ENCODE data around the gene COMMD9.
"Not testable (repeated sequence)": the region's sequence is repeated elsewhere in the genome, so short reads cannot be mapped to it uniquely, and the experiment has no call there.

COMMD9 gene

GRCh38 chr11:36289226-36289852, at the start of gene COMMD9:
COMMD9 (minus strand) TSS chr11:36289424; CDS start chr11:36289412, 12 bp downstream.
- DNase-seq: peak; percentile 71

GRCh38 chr11:36333897-36334296, 44.7 kb upstream of the COMMD9 start:
- no peak for DNase-seq

- no peak for DNase-seq
These were observed 44.2 kb upstream of the COMMD9 start for GRCh38 chr11:36333468-36333867.

DNA sequence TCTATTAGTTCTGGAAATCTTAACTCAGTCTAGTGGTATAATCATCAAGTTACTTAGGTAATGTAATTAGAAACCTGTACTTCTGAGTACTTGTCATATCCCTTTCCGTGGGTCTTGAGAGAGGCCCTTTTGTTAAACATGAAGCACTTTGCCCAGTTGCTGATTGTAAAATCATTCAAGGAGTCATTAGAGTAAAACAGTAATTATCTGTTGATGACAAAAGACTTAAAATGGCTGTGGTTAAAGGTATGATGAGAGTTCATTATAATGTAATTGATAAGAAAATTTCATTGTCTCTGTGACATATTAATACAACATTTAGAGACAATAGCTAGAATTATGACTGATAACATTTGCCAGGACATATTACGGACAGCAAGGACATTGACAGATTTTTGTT, 41.2 kb upstream of the COMMD9 start:
- no peak for DNase-seq

GRCh38 chr11:36328966-36329673, 39.9 kb upstream of the COMMD9 start:
- DNase-seq: no peak

- DNase-seq: no peak
These were observed 37.5 kb upstream of the COMMD9 start for GRCh38 chr11:36326524-36327419.

GRCh38 chr11:36325403-36325802, 36.2 kb upstream of the COMMD9 start:
- not testable (repeated sequence) for DNase-seq

DNA sequence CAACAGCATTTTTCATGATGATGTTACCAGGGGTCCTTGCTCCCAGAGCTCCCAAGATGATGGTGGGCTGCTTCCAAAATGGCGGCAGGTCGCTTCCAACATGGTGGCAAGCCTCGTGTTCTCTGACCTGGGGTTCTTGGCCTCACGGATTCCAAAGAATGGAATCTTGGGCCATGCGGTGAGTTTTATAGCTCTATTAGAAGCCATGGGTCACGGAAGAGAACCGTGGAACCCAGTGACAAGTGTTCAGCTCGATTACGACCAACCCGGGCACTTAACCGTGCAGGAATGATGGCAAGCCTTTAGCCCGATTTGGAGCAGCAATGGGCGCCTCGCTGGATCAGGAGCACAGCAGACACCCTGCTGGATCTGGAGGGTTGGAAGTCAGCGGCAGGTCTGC, 35.7 kb upstream of the COMMD9 start:
- DNase-seq: not testable (repeated sequence)

DNA sequence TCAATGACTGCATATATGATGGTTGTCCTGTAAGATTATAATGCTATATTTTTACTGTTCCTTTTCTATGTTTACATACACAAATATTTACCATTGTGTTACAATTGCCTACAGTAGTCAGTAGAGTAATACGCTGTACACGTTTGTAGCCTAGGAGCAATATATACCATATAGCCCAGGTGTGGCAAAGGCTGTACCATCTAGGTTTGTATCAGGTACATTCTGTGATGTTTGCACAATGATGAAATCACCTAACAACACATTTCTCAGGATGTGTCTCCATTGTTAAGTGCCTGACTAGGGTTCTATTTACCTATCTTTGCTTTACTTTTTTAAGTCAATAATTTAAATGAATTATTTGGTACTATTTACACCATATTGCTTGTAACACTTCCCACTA, 28.8 kb upstream of the COMMD9 start:
- DNase-seq: no peak

DNA sequence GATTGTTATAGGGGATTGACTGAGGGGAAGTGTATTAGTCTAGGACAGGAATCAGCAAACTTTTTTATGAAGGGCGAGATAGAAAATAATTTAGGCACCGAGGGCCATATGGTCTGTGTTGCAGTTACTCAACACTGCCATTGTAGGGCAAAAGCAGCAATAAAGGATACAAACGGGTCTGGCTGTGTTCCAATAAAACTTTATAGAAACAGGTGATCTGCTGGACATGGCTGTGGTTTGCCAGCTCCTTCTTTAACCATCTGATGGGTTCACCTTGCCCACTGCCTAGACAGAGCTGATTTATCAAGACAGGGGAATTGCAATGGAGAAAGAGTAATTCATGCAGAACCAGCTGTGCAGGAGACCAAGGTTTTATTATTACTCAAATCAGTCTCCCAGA, 26.8 kb upstream of the COMMD9 start:
- DNase-seq: no peak

DNA sequence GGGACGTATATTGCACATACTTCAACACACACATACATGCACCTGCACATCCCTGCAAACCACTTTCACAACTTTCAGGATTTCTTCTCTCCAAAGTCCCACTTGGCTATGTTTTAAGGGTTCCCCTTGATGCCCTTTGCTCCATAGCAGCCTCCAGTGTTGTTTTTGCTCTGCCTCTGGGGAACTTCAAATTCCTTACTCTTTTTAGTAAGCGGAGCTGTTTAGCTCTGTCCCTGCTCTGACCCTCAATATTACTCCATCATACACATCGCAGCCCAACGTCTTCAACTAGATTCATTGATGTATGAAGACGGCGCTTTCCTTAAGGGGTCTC, 25.2 kb upstream of the COMMD9 start:
- DNase-seq: no peak

DNA sequence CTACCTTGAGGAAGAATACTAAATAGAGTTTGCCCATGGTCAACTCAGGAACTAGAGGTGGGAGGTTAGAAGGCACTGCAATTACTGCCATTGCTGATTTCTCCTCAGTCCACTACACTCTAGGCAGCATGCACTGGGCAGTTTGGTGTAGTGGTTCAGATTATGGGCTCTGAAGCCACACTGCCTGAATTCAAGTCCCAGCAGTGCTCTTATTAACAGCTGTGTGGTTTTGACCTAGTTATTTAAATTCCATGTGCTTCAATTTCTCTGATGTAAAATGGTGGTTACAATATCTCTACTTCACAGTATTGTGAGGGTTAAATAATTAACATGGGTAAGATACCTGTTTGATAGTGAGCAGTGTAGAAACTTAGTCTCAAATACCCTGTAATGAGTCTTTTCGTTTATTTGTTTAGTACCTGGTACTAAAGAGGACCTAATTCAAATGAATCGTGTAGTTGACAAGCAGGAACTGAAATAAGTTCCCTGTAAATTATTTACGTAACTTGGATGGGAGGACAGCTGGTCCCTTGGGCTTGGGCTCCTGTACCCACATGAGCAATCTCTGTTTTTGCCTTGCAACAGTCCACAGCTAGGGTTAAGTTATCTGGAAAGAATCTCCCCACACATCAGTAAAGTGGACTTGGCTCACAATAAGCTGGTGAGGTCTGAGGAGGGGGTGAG, 24.7 kb upstream of the COMMD9 start:
- DNase-seq: no peak

- no peak for DNase-seq
These were observed 23.6 kb upstream of the COMMD9 start for GRCh38 chr11:36312611-36313472.

DNA sequence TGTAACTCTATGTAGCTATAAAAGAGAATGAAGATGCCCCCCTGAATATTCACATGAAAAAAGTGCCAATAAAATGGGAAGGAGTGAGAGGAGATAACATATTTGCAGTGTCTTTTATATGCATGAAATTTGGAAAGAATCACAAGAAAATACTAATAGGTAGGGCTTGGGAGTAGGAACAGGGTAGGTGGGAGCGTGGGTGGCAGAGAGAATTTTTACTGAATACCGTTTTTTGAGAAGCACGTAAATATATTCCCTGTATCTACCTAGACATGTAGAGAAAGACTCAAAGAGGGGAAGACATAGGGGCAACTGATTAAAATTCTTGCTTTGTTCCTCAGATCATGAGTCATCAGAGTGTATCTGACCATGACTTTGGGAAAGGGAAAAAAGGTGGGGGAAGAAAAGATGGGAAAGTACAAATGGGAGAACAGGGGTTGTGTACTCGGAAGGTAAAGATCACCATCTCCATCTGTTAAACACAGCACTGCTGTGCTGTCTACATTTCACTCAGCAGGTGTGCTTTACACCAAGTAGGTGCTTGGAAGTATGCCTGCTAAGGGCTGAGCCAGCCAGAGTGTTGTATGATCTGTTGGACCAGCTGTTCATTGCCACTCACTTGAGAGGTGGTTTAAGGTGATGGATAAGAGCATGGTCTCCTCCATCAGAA, 22.8 kb upstream of the COMMD9 start:
- no peak for DNase-seq

- no peak for DNase-seq
These were observed 20.6 kb upstream of the COMMD9 start for GRCh38 chr11:36309779-36310178.

DNA sequence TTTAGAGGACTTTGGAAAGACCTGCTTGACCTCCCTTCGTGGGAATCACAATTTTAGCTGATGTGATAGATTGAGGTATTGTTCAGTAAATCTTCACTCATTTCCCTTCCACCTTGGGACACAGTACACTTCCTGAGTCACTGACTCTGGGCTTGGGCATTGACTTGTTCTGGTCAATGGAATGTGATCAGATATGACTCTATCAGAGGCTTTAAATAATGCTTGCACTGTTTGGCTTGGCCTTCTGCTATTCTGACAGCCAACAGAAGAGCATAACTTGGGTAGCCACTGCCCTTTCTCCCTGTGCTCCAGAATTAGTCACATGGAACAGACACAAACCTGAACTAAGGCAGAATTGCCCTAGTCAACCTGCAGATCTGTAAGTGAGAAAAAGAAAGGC, 19.4 kb upstream of the COMMD9 start:
- DNase-seq: no peak

DNA sequence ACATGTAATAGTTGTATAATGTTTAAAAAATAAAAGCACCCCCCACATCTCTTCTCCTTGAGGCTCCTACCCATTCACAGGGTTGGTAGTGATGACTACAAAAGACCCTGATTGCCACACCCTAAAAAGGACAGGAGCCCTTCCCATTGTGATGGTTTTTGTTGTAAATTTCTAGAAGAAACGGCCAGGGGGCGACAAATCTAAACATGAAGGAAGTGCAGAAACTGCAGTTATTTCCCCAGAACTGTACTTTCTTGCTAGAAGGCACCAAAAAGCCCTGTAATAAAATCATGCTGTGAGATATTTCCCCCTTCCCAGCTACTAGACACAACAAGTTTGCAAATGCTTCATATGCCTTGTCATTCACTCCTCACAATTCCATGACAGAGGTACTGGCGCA, 17.7 kb upstream of the COMMD9 start:
- DNase-seq: no peak

DNA sequence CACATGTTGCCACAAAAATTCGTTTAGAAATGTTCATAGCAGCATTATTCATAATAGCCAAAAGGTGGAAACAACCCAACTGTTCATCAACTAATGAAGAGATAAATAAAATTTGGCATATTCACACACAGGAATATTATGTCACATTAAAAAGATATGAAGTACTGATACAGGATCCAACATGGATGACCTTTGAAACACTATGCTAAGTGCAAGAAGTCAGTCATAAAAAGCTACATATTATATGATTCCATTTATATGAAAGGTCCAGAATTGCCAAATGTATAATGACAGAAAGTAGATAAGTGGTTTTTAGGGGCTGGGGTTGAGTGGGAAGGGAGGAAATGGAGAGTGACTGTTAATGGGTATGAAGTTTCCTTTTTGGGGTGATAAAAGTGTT, 15.8 kb upstream of the COMMD9 start:
- DNase-seq: no peak

GRCh38 chr11:36304351-36304750, 15.1 kb upstream of the COMMD9 start:
- no peak for DNase-seq

- no peak for DNase-seq
These were observed 11.4 kb upstream of the COMMD9 start for GRCh38 chr11:36300650-36301049.

GRCh38 chr11:36296884-36297543, 7.8 kb upstream of the COMMD9 start:
- DNase-seq: no peak

Data from cortex of kidney (tissue), 1 donor.